Glomerular endothelial cell (primary cell): ENCODE data around the gene PSMD9. TPM values are rescaled to one million over a fixed set of nuclear protein-coding genes. Genes with fewer than 3 reads are reported as not detected.
"Not testable (repeated sequence)": the region's sequence is repeated elsewhere in the genome, so short reads cannot be mapped to it uniquely, and the experiment has no call there.

Source experiments
- DNase-seq: peaks from one replicate; pipeline ENCODE4 v3.0.0-alpha.2; 2011; ENCODE audit warnings: low read depth, low spot score; ENCODE audit errors: extremely low read depth
- total RNA-seq: library from RNA; depleted of rRNA; stranded (reverse); fragments of >200 nt; gene quantifications from 2 replicates; pipeline ENCODE4 v1.2.3, GENCODE V29; 2015

PSMD9 gene
- total RNA-seq, 1 donor from 2014 or later = 75.0 TPM

DNA sequence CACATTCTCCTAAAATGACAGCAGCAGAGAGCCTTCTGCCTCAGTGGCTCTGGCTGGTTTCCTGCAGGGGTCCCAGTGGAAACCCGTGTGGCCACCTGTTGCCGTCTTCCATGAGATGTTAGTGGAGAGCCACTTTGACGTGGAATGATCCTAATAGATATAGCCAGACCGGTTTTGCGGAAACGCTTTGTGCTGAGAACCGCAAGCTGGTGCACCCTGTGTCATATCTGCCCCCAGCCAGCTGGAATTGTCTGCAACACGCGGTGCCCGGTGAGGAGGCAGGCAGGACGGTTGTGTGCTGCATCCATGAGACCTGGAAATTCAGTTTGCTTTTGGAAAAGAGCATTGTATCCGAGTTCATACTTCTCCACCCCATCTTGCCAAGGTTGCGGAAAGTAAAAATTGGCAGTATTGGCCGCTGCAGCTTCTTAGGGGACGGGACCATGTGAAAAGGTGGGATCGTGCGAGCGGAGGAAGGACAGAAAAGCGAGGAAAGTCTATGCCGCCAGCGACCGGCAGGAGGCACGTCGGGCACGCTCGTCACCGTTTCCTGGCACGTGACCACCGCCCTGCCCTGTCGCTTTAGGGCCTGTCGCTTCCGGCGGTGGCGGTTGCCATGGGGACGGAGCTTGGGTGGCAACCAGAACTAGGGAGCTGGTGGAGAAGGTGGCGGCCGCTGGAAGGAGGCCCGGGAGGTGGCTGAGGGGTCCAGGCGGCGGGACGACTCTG, 29.5 kb downstream of the PSMD9 start, which contains the start of gene CFAP251:
CFAP251 (plus strand) TSS at position 643 of the 729 bp plus-strand sequence. CDS start 2,714 bp downstream, outside the sequence.
- no peak for DNase-seq

DNA sequence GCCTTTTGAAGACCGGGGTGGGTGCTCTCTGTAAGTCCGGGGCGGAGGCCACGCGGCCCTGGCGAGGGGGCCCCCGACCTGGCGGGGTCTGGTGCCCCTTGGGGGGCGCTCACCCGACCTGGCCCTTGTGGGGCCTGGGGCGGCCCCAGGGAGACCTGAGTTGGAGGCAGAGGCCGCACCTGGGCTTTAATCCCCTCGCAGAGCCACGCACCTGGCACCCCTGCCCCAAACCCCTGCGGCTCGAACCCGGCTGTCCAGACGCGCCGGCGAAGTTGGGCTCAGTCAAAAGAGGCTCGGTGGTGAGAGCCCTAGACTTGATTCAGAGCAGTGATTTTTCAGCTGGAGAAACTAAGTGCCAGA, 30.1 kb downstream of the PSMD9 start:
- DNase-seq = no peak

DNA sequence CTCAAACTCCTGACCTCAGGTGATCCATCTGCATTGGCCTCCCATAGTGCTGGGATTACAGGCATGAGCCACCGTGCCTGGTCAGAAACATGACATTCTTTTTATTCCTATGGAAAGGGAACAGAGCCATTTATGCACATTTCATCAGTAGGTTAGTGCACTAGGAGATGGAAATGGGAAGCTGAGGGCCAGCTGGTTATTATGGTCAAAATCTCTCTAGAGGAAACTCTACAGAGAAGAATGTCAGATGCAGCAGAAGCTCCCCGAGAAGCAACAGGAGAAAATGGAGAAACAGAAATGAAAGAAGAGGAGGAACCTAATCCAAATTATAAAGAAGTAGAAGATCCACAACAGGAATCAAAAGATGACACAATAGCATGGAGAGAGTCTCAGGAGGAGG, 32.5 kb downstream of the PSMD9 start:
- no peak for DNase-seq

DNA sequence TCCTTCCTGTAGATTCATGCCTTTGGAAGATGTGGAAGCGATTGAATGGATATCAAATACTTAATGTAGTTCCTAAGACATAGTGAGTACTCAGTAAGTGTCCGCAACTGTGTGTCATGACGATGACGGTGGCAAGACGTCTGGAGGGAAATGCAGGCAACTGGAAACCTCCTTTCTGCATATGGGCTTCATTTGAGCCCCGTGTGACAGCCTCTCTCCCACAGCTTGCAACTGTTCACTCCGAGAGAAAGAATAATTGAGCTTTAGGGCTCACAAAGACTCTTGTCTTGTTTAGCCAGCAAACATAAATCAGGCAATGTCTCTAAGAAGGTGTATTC, 36.7 kb downstream of the PSMD9 start:
- no peak for DNase-seq

DNA sequence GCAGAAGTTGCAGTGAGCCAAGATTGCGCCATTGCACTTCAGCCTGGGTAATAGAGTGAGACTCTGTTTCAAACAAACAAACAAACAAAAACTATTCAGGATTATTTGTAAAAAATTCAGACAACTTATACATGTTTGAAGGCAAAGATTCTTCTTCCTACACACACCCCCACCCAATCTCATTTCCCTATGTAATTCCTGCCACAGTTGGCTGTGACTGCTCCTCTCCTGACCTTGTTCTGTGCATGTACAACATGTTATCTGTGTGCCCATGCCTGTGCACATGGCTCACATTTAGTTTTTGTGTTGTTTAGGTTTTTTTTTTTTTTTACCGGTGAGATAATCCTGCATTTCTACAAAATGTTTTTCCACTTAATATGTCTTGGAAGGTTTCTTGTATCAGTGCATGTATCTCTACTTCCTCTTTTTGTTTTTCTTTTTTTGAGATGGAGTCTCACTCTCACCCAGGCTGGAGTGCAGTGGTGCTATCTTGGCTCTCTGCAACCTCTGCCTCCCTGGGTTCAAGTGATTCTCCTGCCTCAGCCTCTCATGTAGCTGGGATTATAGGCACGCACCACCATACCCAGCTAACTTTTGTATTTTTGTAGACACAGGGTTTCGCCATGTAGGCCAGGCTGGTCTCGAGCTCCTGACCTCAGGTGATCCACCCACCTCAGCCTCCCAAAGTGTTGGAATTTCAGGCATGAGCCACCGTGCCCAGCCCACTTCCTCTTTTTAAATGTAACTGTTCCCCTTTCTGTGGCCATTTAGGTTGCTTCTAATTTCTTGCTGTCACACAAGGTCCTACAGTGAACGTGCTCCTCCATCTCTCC, 38.5 kb downstream of the PSMD9 start:
- no peak for DNase-seq

DNA sequence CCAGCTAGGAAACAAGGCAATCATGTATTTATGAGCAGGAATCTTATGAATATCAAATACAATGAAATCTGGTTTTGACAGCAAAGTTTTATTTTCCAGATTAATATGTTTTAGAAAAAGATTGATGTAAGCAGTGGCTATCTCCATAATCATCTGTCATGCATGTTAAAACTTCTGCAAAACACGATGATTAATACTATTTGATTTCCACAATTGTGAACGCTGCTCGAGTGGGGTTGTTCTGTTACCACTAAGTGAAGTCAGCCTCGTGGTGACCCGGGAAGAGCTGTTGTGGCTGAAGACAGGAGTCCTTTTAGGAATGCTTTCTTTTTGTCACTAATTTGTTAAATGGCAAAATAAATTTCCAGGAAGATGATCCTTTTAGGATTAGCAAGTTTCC, 39.2 kb downstream of the PSMD9 start:
- DNase-seq = no peak

DNA sequence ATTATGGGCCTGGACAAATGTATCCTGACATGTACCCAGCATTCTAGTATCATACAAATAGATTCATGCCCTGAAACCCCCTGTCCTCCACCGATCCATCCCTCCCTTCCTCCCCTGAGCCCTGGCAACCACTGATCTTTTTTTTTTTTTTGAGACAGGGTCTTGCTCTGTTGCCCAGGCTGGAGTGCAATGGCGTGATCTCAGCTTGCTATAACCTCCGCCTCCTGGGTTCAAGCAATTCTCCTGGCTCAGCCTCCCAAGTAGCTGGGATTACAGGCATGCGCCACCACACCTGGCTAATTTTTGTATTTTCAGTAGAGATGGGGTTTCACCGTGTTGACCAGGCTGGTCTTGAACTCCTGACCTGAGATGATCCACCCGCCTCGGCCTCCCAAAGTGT, 41.0 kb downstream of the PSMD9 start:
- DNase-seq = not testable (repeated sequence)

DNA sequence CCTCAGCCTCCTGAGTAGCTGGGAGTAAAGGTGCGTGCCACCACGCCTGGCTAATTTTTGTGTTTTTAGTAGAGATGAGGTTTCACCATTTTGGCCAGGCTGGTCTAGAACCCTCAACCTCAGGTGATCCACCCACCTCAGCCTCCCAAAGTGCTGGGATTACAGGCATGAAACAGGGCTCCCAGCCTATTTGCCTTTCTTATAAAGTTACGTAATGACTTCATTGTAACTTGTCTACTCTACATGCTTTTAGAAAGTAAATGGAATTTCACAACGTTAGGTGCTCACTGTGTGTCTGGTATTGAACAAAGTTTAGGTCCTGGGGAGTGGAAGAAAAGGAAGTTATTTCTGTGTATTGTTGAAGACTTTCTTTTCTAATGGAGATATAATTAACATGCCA, 42.3 kb downstream of the PSMD9 start:
- no peak for DNase-seq

DNA sequence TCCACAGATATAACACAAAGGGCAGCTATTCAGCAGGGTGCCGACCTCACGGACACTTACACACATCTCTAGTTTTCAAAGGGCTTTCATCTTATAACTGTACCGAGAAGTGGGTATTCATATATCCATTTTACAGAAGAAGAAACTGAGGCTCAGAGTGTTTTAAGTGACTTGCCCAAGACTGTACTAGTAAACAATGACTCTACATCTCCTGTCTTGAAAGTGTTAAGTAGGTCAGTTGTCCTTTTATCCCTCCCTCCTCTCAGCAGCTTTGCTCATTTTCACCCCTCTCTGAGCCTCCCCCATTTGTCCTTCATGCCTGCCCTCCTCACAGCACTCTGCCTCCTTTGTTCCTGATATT, 43.6 kb downstream of the PSMD9 start:
- no peak for DNase-seq

DNA sequence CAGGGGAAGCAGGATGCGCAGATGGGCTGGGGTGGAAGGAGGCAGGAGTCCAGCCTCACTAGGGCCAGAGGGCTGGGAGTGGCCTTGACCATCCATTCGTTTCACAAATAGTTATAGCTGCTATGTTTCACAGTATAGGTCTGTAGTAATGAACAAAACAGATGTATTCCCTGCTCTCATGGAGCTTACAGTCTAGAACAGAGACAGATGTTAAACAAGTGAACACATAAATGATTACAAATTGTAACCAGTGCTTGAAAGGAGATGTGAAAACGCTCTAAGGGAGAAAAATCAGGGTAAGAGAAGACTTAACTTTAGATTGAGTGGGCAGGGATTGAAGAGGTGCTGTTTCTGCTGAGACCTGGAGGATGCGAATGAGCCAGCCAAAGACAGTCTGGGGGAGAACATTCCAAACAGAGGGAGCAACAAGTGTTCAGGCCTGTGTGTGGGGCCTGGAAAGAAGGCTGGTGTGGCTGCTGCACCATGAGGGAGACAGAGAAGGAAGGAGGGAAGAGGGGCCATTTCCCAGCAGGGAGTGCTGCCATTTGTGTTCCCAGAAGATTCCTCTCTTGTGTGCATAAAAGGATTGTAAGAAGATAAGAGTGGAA, 44.4 kb downstream of the PSMD9 start:
- no peak for DNase-seq

DNA sequence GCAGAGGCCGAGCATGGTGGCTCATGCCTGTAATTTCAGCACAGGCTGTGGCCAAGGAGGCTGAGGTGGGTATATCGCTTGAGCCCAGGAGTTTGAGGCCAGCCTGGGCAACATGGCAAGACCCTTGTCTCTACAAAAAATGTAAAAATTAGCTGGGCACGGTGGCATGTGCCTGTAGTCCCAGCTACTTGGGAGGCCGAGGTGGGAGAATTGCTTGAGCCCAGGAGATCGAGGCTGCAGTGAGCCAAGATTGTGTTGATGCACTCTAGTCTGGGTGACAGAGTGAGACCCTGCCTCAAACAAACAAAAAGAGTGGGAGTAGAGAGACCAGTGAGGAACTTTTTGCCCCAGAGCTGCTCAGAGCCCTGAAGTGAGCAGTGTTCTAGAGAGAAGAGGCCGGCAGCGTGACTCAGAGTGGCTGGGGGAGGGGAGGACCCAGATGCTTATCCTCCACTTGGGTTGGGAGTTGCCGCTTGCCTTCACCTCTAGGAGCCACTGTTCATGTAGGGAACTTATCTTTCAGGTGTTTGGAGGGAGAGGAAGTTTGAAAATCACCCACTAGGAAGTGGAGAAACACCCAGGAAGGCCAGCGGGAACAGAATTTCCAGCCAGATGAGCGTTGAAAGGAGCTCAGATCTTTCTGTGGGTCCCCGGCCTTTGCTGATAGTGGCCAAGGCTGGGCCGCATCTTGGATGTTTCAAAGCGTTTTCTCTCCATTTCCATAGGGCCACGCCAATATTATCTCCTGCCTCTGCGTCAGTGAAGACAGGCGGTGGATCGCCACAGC, 45.1 kb downstream of the PSMD9 start:
- no peak for DNase-seq

DNA sequence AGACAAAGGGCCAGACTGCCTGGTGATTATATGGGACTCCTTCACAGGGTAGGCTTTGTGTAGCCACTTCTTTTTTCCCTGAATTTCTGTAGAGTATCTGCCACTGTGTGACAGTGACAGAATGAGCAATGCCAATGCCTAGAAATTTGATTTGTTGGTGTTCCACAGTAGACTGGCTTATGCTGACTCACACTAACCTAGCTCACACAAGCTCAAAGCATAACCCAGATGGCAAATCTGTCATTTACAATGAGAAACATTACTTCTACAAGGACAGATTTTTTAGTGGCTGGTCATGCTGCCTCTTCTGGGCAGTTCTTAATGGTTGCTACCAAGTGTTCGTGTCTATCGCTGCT, 45.7 kb downstream of the PSMD9 start:
- no peak for DNase-seq

DNA sequence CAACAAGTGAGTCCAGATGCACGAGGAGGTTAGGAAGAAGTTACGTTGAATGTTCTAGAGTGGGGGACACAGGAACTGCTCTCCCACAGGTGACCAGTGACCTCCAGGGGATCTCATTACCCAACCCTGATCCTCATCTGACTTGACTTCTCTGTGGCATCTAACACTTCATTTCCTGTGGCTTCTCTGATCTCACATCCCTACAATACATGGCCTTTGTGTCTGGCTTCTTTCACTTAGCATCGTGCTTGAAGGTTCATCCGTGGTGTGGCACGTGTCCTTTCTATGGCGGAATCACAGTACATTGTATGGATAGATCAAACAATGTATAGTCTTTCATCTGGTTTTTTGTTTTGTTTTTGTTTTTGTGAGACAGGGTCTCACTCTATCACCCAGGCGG, 49.1 kb downstream of the PSMD9 start:
- no peak for DNase-seq

DNA sequence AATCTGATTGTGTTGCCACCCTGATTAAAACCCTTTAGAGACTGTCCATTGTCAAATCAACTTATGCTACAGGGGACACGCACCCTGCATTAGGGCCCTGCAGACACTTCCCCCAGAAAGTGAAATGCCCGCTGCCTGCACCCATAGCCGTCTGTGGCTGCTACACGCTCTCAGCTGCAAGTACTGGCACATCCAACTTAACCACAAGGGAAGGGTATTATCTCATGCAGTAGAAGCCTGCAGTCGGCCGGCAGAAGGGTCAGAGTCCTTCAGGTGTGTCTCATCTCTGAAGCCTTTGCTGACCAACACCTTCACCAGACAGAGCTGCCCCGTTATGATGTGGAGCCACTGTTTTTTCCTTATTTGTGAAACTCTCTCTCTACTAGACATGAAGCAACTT, 50.6 kb downstream of the PSMD9 start:
- no peak for DNase-seq

DNA sequence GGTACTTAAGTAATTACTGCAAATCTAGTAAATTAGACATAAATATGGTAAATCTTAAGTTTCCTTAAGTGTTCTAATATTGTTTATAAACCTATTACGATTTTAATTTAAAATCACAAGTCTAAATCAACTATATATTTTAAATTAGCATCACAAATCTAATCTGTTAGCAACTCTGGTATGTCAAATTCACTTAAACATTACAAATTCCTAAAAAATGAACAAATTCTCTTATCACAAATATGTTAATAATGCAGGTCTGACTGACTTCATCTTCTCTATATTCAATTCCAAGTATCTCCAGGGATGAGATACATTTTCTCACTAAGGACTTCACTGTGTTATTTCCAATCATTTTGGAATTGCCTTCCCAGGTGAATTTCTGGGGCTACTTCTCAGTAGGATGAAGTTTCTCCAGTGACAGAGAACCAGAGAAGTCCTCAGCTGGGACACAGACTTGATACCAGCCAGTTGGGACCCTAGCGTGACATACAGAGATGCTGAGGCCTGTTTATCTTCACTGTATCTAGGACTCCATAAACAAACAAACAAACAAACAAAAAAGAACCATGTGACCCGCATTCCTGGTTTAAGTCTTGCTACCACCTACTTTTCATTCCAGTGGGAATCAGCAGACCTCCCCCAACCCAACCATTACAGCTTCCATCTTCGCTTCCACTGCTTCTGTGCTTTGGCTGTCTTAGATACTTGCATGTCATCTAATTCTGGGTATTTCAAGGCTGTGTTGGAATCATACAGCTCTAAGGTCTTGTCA, 51.6 kb downstream of the PSMD9 start:
- DNase-seq = no peak

DNA sequence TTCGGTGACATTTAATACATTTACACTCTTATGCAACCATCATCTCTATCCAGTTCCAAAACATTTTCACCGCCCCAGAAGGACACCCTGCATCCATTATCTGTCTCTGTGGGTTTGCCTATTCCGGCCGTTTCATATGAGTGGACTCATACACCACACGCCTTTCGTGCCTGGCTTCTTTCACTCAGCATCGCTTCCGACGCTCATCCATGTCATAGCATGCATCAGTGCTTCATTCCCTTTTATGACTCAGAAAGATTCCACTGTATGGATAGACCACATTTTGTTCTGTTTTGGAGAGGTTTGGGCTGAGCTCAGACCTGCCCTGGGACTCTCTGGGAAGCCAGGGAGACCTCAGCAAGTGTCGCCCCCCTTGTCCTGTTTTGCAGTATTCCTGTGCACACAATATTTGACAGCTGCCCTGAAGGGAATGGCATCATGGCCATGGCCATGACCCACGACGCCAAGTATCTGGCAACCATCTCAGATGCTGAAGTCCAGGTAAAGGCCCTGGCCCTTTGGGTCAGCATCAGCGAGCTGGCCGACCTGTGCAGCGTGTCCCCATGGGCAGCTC, 53.6 kb downstream of the PSMD9 start:
- no peak for DNase-seq

DNA sequence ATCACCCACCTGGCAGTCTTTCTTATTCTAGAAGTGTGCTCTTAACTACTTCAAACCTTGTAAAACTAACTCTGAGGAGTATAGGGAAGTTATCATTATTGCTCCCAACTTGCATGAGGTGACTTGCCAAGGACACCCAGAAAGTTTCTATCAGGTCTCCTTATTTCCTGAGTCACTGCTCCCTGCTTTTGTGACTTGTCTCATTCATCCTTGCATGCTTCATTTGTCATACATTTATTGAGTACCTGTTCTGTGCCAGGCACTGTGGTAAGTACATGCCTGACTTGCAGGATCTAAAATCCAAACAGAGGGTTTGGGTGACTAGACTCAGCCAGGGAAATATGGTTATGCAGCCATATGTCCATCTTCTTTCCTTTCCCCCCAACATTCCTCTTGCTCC, 55.3 kb downstream of the PSMD9 start:
- no peak for DNase-seq

DNA sequence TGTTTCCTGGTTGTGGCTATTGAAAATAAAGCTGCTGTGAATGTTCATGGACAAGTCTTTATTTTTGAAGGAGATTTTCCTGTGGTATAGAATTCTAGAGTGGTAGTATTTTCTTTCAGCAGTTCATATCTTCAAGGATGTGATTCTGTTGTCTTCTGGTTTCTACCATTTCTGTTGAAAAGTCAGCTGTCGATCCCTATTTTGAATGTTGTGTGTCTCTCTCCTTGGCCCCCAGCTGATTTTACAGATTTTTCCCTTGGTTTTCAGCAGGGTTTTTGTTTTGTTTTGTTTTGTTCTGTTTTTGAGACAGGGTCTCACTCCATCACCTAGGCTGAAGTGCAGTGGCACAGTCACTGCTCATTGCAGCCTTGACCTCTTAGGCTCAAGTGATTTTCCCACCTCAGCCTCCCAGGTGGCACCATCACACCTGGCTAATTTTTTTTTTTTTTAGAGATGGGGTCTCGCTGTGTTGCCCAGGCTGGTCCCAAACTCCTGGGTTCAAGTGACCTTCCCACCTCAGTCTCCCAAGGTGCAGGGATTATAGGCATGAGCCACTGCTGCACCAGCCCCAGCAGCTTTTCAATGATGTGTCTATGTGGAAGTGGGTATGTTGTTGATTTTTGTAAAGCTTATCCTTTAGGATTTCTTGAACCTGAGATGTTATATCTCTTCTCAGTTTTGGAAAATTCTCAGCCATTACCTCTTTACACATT, 57.9 kb downstream of the PSMD9 start:
- DNase-seq = no peak

DNA sequence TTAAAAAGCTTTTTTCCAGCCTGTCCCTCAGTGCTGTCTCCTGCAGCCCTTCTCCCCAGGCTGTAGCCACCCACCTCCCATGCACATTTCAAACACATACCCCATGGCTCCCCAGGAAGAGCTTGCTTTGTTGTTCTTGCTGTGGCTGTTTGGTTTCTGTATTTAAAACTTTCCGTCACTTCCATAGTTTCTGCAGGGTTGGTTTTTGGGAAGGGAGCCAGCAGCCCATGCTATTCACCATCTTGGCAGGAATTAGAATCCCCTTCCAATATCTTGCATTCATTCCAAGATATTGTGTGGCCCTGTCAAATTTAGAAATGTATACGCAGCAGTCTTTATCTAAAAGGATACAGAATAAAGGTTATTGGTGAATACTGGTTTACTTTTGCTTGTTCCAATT, 59.4 kb downstream of the PSMD9 start:
- DNase-seq = no peak
